Measurements from ENCODE around the gene PKP2.

DNA sequence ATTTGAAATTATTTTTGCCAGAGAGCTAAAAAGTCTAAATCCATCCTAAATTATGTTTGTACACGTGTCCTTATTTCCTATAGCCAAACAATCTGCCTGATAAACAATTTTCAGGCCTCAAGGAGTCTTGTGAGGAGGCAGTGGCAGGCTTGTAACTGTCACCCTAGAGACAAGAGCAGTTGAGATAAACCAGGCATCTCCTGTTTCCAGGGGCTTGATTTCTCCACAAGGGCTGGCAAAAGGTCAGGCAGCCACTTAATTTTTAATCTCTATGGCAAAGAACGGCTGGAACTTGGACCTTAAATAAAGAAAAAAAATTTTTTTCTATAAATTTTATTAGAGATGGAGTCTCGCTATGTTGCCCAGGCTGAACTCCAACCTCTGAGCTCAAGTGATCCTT lies 15.5 kb downstream of the PKP2 start:
- TF ChIP-seq, protein P1, sequence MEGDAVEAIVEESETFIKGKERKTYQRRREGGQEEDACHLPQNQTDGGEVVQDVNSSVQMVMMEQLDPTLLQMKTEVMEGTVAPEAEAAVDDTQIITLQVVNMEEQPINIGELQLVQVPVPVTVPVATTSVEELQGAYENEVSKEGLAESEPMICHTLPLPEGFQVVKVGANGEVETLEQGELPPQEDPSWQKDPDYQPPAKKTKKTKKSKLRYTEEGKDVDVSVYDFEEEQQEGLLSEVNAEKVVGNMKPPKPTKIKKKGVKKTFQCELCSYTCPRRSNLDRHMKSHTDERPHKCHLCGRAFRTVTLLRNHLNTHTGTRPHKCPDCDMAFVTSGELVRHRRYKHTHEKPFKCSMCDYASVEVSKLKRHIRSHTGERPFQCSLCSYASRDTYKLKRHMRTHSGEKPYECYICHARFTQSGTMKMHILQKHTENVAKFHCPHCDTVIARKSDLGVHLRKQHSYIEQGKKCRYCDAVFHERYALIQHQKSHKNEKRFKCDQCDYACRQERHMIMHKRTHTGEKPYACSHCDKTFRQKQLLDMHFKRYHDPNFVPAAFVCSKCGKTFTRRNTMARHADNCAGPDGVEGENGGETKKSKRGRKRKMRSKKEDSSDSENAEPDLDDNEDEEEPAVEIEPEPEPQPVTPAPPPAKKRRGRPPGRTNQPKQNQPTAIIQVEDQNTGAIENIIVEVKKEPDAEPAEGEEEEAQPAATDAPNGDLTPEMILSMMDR (IDR thresholded peaks at IDR 0.05) = no peak
- TF ChIP-seq POLR2A (IDR thresholded peaks at IDR 0.05) = no peak
